HG03139 (cell line): Measurements from ENCODE around the gene SGCE.

Experiments used
- ATAC-seq: cut with Tn5 transposase; IDR thresholded peaks from one replicate; pipeline ENCODE4 v1.9.1; 2021; ENCODE audit not compliant: unreplicated experiment

SGCE gene

DNA sequence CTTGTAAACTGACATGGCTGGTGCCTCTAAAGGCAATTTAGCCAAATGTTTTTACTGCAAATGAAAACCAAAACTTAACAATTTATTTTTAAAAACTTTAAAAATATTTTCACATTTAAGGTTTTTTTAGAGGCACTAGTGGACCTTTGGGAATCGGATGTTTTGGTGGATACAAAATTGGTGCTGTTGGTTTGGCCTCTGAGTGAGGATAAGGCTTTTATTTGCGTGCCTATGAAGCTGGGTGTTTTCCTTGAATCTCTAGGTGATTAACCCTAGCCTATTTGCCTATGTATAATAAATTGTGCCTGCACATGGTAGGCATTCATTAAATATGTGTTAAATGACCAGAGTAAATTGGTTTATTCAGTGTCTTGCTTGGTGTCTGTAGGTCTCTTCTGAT, 2.9 kb upstream of the SGCE start:
- no peak for ATAC-seq

DNA sequence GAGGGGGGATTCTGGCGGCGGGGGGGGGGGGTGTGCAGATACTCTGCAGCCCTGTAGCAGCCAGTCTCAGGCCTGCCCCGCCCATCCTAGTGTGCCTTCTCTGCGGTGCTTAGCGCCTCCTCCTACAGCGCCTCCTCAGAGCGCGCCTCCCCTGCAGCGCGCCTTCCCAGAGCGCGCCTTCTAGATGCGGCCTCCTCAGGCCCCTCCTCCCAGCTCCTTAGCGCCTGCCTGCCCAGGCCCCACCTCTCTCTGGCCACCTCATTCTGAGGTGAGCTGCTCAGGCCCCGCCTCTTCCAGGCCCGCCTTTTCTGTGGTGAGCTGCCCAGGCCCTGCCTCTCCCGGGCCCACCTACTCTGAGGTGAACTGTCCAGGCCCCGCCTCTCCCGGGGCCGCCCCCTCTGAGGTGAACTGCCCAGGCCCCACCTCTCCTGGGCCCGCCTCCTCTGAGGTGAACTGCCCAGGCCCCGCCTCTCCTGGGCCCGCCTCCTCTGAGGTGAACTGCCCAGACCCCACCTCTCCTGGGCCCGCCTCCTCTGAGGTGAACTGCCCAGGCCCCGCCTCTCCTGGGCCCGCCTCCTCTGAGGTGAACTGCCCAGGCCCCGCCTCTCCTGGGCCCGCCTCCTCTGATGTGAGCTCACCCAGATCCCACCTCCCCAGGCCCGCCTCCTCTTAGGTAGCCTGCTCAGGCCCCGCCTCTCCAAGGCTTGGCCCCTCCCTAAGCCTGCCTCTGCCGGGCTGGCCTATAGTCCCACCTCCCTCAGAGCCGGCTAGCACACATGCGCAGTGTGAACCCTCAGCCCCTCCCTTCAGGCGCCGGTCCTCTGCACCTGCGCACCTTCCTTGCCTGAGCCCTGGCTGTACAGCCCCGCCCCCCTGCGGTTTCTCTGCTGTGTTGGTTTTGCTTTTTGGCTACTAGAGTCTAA, 2.1 kb upstream of the SGCE start:
- ATAC-seq, result peak; percentile 78

DNA sequence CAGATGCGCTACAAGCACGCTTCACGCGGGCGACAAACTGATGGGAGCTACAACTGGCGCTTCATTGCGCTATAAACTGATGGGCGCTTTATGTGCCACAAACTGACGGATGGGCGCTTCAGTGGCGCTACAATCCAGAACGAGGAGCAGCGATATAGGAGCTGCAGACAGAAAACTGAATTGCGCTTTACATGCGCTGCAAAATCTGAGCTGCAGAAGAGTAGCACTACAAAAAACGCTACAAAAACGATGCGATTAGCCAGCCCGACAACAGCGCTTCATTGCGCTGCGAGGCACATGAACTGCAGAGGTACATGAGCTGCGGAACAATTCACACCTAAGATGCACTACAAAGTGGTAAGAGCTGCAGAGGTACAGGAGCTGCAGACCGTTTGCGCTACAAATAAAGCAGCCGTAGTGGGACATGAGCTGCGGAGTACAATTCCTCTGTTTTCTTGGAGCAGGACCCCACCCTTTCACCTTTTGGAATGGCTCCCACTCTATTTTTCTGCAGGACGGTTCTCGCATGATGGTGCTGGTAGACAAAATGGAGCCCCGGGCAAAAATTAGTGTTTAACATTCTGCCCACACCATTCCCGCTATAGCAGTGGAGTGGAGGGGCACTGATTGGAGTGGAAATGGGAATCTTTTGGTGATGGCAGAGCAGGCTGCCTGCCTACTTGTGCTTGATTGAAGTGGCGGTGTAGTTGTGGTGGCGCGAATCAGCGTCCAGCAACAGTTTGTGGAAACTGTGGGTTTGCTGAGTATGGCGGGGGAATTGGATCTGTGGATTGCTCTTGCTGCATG, 1.2 kb upstream of the SGCE start:
- no peak for ATAC-seq

DNA sequence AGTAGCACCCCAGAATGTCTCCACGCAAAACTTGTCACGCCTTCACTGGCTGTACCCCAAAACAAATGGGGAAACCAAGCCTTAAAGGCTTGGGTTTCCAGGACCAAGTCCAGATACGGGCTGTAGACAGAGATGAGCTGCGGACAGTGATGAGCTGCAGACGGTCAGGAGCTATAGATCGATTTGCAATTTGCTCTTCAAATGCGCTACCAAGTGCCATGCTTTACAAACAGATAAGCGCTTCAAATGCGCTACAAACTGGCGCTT, 658 bp upstream of the SGCE start:
- ATAC-seq, result no peak

DNA sequence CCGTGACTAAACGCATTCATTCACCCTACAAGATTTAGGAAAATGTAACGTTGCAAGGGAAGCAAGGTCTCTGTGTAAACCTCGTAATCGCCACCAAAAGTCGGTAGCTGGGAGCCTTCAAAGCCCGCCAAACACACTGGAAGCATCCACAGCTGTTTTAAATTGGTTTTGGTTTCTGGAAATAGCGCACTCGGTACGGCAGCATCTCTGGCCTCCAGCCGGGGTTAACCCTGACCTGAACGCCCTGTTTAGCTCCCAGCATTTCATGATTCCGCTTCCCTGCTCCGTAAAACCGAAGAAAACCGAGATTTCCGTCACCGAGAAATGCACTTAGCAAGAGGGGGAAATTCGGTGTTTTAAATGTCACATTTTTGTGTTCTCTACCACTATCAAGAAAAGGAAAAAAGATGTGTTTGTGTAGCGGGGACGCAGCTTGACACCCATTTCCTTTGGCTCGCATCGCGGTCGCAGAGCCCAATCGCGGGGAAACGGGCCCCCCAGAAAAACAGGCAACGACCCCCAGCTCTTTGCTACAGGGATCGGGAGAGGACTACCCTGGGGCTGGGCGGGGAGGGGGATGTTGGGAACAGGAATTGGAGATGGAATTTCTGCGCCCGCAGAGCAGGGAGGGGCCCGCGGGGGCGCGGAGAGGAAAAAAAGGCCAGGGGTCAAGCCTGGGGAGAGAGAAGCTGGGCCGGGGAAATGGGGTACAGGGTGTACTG, 646 bp downstream of the SGCE start:
- ATAC-seq, result no peak

DNA sequence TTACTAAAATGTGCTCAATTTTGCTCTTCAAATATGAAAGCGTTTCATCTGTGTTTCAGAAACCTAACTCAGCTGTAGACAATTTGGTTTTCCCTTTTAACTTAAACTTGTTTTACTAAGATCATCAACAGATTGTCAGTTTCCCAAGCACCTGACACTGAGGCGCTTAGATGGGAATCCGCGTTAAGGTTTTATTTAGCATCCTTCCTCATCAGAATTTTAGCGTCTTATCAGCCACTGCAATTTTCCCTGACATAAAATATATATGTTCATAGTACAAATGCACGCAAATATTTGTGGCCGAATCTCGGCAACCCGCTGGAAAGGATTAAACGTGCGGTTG, 1.2 kb downstream of the SGCE start:
- ATAC-seq, result no peak

DNA sequence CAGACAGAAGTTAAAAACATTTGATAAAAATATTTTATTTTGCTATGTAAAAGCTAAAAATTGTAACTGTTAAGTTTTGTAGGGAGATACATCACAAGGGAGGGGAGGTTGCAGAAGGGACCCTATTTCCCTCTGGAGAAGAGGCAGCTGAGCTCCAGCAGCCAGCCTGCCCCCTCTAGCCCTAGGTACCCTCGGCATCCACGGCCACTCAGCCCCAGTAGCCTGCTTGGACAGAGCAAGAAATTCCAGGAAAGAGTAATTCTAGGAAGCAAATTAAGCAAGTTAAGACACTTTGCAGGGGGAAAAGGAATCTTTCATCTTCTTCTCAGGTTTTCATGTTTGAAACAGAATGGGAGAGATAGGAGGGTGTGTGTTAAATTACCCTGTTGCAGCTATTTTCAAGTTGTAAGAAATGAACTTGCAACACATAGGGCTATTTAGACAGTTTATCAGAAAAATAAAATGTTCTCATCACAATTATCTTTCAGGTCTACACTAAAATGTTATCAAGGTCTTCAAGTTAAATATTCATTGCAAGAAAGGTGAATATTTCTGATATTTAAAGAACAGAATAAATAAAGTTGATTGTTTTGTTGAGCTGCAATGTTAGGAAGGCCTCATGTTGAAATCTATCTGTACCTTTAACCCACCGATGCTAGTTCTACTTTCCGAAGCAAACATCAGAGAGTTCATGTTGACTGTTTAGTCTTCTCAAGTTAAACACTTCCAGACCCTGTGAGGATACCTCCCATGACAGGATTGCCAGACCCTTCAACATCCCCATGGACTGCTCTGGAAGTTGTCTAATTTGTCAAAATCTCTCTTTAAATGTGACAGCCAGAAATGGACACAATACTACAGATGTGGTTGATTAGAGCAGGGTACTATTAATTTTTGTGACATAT, 5.5 kb downstream of the SGCE start:
- ATAC-seq, result no peak

DNA sequence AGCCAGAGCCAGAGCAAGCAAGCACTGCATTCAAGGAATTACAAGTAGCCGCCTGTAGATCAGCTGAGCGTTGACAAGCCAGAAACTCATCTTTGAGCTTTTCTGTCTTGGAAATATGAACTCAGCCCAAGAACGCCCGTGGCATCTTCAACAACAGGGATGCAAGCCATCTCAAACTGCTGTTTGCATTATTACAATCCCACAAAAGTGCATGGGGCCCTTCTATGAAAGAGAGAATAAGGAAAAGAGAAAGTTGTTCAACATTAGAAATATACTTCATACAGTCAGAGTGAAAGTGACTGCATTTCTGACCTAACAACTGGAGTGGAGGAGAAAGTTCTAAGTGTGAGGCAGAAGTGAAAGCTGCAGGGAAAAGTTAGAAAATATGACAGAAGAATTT, 6.5 kb downstream of the SGCE start:
- peak; percentile 78 for ATAC-seq

DNA sequence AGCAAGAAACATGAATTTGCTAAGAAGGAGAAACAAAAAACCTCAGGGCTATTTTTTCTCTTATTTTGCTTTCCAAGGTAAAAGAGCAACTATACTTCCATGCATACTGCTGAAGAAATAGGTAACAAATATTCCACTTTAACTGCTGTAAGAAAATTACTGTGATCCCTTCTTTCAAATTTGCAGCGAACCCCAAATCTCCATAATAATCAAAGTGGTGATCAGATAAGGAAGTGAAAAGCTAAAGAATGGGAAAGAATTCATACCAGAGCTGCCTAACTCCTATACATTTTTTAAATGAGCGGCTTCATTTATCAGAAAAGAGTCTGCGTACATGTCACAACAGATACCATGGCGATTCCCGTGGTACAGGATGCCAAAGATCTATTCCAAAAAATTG, 7.2 kb downstream of the SGCE start:
- no peak for ATAC-seq

DNA sequence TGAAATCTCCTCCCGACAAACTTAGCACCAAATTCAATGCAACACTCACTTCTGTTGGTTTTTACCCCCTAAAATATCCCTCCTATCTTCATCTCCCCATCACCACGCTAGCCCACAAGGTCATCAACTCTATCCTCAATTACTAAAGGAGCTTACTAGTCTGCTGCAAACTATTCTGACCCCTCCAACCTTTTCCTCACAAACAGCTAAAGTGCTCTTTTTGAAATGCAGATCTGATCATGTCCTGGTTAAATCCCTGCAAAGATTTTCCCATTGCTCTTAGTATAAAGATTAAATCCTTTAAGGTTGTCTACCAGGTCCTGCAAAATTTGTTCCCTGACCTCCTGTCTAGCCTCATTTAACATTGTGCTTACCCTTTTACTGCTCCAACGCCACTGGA, 8.6 kb downstream of the SGCE start:
- no peak for ATAC-seq

DNA sequence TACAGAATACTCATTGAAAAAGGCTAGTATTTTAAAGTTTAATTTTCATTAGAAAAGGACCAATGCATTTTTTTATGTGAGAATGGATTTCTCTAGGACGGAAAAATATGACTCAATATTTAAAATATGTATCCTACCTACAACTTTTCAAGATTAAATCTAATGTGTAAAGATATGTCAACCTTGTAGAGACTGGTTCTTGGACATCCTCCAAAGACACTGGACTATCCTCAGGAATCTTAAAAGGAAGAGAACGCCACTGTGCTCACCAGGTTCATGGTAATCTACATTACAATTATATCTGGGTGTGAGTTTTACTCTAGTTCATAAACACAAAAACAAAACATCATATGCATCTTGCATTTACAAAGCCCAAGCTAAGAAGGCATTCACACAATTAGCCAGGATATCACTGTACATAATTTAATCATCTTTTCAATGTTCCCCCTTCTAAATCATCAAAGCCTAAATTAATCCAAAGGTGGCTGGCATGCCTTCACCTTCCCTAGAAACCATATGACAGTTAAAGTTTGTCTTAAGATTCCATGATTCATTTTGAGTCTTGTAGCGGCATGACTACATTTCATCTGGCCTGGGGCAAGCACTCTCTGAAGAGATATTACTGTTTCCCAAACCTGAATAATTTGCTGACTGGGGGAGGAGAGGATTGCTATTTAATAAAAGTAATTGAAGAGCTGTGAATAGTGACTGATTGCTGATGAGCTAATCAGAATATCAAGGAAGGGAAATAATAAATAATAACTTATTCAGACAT, 12.0 kb downstream of the SGCE start:
- ATAC-seq, result no peak

DNA sequence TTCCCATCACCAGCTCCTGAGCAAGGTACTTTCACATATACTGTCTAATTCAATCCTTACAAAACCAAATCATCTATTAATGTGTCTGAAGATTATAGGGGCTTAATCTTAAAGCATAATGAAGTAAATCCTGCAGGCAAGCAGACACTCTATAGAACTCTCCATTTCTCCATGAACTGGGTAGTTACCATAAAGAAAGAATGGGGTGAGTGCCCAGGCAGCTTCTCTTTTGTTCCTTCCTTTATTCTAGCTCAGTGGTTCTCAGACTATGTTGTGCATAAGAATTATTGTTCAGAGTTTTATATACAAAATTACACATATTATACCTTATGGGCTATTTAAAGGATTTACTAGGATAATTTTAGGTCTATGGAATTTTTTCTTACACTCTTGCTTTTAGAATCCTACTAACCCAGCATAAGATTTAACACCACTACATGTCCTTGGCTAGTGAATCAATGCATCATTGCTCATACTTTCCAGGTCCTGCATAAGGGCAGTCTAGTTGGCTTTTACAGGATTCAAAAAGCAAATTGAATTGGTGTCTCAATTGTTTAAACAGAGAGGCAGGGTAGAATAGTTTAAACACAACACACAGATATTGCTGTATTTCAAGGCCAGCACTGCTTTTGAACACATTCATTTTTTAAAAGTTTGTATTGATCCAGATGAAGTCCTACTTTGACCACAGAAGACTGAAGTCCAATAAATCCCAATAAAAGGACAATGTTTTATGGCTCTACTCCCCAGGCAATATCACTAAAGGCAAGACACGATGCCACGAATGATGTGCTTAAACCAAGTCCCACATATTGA, 12.9 kb downstream of the SGCE start:
- no peak for ATAC-seq

DNA sequence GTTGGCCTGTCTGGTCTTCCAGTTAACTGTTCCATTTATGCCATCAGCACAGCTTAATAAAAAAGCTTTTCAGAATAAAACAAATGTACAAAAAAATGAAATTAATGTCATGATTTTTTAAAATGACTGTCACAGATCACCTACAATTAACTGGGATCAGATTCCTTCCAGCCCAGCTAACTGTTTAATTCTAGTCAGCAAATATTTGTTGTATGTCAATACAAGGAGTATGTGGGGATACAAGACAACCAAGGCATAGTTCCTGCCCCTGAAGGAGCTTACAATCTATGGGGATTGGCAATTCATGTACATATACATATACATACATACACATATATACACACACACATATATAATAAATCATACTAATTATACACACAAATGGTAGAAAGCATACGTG, 16.5 kb downstream of the SGCE start:
- ATAC-seq, result no peak

DNA sequence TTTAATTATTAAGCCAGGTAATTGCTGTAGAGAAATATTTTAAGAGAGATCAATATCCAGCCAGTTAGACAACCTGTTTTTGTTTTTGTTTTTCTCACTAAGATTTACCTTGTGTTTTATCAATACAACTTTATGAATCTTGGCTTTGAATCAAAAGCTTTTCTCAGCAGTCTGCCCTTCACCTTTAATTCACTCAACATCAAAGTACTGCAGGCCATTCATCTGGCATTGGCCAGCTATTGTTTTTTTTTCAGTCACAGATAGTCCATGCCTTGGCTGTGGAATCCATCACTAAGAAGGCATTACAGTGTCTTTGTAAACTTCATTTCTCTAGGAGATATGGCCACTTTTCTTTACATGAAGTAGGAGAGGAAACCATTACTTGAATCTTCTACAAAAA, 20.2 kb downstream of the SGCE start:
- no peak for ATAC-seq

DNA sequence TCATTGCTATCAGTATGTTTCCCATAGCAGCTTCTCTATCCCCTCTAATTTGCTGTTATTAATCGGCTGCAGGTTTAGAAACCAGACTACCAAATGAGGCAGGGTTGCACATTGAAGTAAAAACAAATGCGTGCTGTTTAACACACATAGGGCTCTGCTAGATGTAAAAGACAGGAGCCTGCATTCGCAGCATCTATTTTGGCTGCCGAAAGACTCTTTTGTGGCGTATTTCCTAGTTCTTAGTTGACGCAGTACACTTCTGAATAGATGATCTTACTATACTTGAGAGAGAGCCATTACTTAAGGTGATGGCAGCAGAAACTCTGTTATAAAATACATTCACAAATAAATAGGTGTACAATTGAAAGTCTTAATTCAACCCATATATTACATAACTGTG, 21.4 kb downstream of the SGCE start:
- ATAC-seq, result no peak

DNA sequence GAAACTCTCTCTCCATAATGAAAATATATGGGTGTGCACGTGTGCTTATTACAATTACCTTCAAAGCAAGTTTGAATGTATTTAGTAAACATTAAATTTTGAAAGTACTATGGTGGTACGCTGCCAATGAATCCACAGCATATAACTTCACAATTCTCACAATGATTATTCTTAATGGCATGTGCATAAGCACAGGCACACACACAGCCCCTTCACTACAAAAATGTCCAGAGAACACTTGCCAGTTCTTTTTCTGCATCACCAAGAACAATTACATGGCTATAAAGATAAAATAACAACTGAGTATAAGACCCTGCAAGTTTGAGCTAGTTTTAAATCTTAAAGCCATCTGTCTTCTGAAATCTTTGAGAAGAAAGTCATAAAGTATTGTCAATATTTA, 22.2 kb downstream of the SGCE start:
- no peak for ATAC-seq

DNA sequence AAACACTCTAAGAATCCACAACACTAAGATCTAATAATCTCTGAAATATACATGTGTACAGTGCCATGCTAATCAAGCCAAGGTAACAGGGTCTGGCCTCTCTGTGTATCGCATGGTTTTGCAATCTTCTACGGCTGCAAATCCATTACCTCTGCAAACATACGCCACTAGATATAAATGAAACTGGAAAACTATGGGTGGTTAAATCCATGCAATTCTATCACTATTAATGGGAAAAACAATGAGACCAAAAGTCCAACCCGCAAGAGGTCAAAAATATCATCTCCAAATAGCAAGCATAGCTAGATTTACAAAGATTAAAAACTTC, 23.0 kb downstream of the SGCE start:
- ATAC-seq, result no peak

DNA sequence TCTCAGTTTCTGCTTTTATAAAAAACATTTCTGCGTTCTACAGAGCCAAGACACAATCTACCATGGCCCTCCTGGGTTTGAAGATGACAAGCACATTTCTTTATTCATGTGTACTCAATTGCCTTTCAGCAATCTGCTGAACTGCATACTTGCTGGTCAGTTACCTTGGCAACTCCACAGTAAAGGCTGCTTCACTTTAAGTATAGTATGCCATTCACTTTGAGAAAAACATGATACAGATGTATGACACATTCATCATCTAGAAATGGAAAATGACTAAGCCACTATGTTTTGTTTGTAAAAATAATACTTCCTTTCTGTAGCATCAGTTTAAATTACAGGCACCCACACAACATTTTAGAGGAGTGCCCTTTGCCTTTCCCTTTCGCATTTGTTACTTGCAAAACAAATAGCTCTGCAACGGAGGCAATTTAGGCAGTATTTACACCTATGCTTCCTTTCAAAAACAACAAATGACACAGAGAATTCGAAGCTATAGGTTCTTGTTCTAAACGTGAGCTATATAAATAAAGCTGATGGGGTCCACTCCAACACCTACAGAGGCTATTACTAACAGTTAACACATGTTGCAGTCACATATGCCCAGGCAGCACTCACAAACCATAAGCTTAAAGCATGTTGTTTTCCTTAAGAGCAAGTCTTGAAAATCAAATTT, 23.5 kb downstream of the SGCE start:
- no peak for ATAC-seq

DNA sequence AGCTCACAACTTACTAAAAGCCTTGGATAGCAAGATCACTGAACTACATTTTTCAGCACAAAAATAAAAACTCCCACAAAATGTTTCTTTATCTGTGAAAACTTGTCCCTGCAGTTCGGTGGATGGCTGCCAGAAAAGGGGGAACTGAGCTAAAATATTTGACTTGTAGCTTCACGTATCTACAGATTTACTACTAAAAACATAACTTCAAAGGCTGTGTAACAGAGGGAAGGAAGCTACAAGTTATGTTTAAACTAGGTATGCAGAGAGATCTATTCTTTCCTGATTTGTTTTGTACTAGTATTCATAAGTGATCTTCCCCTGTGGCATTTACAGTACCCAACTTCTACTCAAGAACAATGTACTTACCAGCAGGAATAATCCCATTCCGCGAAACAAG, 25.1 kb downstream of the SGCE start:
- ATAC-seq, result no peak
